AG04450 (cell line): Measurements from ENCODE around the gene TREH. TPM values are rescaled to one million over a fixed set of nuclear protein-coding genes. Genes with fewer than 3 reads are reported as not detected.
A peak's percentile ranks its signal among the peaks of the same experiment; 100 is the strongest.

Experiments
- CTCF ChIA-PET: fragments of 300-600, 350-600 bp; formaldehyde crosslinking; extraction: SDS; loops from one replicate; lab custom pipeline; 2022; ENCODE audit warnings: antibody characterized with exemption, inconsistent platforms; lab: Charles Lee
- POLR2A ChIA-PET: fragments of 350-600 bp; formaldehyde crosslinking; extraction: SDS; loops from one replicate; lab custom pipeline; 2021; ENCODE audit warnings: antibody characterized with exemption, inconsistent platforms; lab: Yijun Ruan, JAX
- DNase-seq: peaks from one replicate; pipeline ENCODE4 v3.0.0-alpha.2; 2011; ENCODE audit warnings: low read depth, low spot score
- H3K27ac ChIP-seq: one replicate; pipeline ENCODE4 v1.5.1; 2012; ENCODE audit warnings: low read depth, low read length, control low read depth
- H3K27me3 ChIP-seq: one replicate; pipeline ENCODE4 v1.6.0; 2012; ENCODE audit warnings: low read length; ENCODE audit not compliant: control insufficient read depth, insufficient read depth
- H3K4me3 ChIP-seq: 2 replicates; pipeline ENCODE4 v1.5.1; 2011; ENCODE audit warnings: mild to moderate bottlenecking, low read depth, low read length, control low read depth
- H3K9me3 ChIP-seq: 2 replicates; pipeline ENCODE4 v1.5.1; 2012; ENCODE audit warnings: low read length; ENCODE audit not compliant: control insufficient read depth, insufficient read depth
- CTCF ChIP-seq: IDR thresholded peaks from 2 replicates; pipeline ENCODE4 v1.5.1; 2011; ENCODE audit warnings: low read depth, low read length, control low read depth, inconsistent platforms
- polyA plus RNA-seq: library from polyadenylated mRNA; depleted of rRNA; stranded (reverse); fragments of >200 nt; gene quantifications from 2 replicates; pipeline ENCODE4 v1.2.3, GENCODE V29; 2011

TREH gene
- polyA plus RNA-seq, 1 experiment: not detected

- H3K27ac ChIP-seq: no peak overlapping the region
- H3K27me3 ChIP-seq: no peaks in the 10 kb centered on the region
- H3K9me3 ChIP-seq: peaks cover 3% of the 10 kb centered on the region; the same call in 1 of the 2 replicates
- no peak overlapping the region for H3K4me3 ChIP-seq
- ChIA-PET POLR2A (interaction anchor here (0.6 kb wide), 1 partner anchor 61 kb away, joined by 3 read pairs; no protein-coding TSS in a partner anchor), CTCF (interaction anchor here (0.6 to 1.3 kb wide), 2 partner anchors 236 to 409 kb away, joined by 3 to 4 read pairs; no protein-coding TSS in a partner anchor)
- DNase-seq: no peak
- no peak for TF ChIP-seq CTCF
These were observed 14.7 kb upstream of the TREH start for GRCh38 chr11:118694185-118694584.

GRCh38 chr11:118691926-118692830 lies 12.7 kb upstream of the TREH start:
- POLR2A ChIA-PET: no interaction called here
- no peak for TF ChIP-seq CTCF
- CTCF ChIA-PET: interaction anchor here (3.7 to 5.3 kb wide), 2 partner anchors 97 to 264 kb away, joined by 19 to 57 read pairs; partner anchors contain the start of genes DDX6 and UPK2

GRCh38 chr11:118690553-118691304 lies 11.3 kb upstream of the TREH start:
- Histone ChIP-seq H3K9me3 (peaks cover 3% of the 10 kb centered on the region), H3K4me3 (no peak overlapping the region), H3K27me3 (no peaks in the 10 kb centered on the region), H3K27ac (no peak overlapping the region)
- ChIA-PET CTCF (interaction anchor here (0.6 to 5.3 kb wide), 24 partner anchors 8 to 708 kb away, joined by 3 to 63 read pairs (median 6); partner anchors contain the start of genes BCL9L, DDX6 and UPK2), POLR2A (no interaction called here)
- no peak for DNase-seq
- no peak for TF ChIP-seq CTCF

More at GRCh38 chr11:118691926-118692830, 12.7 kb upstream of the TREH start:
- H3K4me3 ChIP-seq: no peak overlapping the region
- no peak for DNase-seq
- H3K9me3 ChIP-seq: peaks cover 3% of the 10 kb centered on the region
- peak overlapping the region; percentile 52 for H3K27ac ChIP-seq
- no peaks in the 10 kb centered on the region for H3K27me3 ChIP-seq

GRCh38 chr11:118689852-118690552 lies 10.6 kb upstream of the TREH start:
- Histone ChIP-seq H3K27me3 (peaks cover 3% of the 10 kb centered on the region), H3K4me3 (peak overlapping the region; percentile 51), H3K9me3 (peaks cover 3% of the 10 kb centered on the region), H3K27ac (no peak overlapping the region)
- CTCF ChIA-PET: interaction anchor here (0.6 to 5.3 kb wide), 54 partner anchors 9 to 650 kb away, joined by 3 to 63 read pairs (median 5); partner anchors contain the start of genes BCL9L, DDX6 and UPK2
- POLR2A ChIA-PET: no interaction called here
- DNase-seq: peak; percentile 43
- TF ChIP-seq CTCF: peak; percentile 76
